NCI-H774 (cell line): ENCODE data around the gene PARM1.

Source experiments
- DNase-seq: peaks from one replicate; lab custom pipeline; 2025; lab: John Stamatoyannopoulos, UW

Gene PARM1

DNA sequence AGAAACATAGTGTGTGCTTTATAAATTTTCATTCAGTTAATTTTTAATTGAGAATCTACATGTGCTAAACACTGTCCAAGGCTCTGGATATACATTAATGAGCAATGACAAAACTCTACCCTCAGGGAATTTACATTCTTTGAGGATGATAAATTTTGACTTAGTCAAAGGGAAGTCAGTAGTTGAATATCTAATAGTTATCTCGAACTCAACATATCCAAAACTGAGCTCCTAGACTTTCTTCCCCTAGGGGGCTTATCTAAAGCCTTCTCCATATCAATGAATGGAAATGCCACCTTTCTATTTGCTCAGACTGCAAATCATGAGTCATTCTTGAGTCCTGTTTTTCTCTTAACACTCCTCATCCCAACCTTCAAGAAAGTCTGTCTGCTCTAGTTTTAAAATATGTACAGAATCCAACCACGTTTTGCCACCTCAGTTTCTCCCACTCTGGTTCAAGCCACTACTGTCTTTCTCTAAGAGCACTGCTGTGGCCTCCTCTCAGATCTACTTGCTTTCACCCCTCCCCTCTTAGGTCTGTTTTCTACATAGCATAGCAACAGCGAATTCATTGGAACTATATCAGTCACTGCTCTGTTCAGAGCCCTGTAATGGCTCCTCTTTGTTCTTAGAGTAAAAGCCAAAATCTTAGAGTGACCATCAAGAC, 9.5 kb downstream of the PARM1 start:
- no peak for DNase-seq

DNA sequence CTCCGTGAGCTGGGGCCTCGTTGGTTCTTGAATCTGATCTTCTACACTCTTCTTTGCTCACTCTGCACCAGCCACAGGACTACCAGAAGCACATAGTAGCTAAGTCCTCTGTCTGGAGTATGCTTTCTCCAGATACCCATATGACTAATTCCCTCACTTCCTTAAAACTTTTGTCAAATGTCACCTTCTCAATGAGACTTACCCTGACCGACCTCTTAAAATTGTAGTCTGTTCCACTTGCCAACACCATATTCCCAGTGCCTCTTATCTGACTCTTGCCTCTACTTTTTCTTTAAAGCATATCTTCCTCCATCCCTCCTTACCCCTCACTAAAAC, 10.0 kb downstream of the PARM1 start:
- DNase-seq = no peak

- peak; percentile 16 for DNase-seq
Measured at GRCh38 chr4:74944354-74944793, 11.5 kb downstream of the PARM1 start.

DNA sequence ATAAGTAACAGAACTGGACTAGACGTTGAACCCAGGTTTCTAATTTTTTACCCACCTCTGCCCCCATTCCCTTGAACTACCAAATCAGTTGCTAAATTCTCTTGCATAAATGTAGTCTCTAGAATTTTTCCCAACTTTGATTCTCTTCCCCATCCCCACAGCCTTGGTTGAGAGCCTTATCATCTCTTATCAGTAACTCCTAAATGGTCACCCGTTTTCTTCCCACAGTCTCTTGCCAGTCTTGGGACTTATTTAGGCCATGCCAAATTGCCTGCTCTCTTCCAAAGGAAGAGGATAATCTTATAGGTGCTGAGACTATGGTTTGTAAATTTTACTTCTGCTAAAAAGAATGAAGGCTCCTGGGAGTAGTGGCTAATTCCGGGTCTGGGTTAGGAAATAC, 13.3 kb downstream of the PARM1 start:
- DNase-seq = no peak

GRCh38 chr4:74947798-74948197, 14.9 kb downstream of the PARM1 start:
- DNase-seq = no peak

DNA sequence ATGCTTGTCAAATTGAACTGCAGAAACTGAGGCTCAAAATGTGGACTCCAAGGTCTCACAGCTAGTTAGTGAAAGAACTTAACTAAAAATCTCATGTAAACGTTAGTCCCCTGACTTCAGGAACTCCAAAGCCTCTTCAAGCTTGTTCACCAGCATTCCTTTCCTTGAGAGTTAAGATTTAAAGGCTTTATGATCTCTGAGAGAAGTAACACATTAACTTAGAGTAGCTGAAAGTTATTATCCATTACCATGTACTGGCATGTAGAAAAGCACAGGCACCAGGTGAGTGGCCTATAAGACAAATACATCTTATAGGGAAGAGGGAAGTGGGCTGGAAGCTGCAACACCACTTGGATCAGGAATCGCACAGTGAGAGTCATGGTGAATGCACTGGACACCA, 15.3 kb downstream of the PARM1 start:
- no peak for DNase-seq

DNA sequence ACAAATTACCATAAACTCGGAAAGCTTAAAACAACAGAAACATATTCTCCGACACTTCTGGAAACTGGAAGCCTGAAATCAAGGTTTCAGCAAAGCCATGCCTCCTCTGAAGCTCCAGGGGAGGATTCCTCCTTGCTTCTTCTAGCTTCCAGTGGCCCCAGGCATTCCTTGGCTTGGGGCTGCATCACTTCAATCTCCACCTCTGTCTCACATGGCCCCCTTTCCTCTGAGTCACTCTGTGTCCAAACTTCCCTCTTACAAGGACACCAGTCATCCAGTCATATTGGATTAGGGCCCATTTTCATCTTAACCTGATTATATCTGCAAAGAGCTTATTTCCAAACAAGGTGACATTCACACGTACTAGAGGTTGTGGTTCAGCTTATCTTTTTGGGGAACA, 17.3 kb downstream of the PARM1 start:
- DNase-seq = no peak

GRCh38 chr4:74950882-74951281, 18.0 kb downstream of the PARM1 start:
- no peak for DNase-seq

DNA sequence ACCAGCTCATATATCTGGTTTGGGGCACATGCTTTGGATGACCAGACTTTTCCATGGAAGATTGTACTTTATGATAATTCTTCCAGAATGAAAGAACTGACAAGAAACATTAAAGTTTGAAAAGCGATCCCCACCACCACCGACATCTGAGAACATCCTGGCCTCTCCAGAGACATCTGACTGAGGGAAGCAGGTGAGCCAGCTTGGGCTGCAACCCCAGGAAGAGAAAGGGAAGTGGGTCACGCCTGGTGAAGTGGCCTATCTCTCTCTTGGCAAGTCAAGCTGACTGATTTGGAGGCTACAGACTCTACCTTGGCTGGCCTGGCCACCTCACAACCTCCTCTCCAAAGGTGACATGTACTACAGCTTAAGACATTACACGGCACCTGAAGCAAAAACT, 20.7 kb downstream of the PARM1 start:
- no peak for DNase-seq

DNA sequence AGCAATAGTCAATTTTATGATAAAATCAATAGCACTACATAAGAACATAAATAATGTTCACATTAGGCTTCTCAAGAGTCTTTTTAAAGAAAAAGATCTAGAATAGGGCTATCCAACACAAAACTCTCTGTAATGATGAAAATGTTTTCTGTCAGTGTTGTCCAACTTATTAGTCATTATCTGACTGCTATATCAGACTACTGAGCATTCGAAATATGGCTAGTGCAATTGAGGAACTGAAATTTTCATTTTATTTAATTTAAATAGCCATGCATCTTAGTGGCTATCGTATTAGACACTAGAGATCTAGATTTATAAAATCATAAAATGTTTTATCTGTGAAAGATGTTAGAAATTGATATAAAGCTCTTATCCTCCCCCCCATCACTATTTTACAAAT, 26.0 kb downstream of the PARM1 start:
- no peak for DNase-seq

GRCh38 chr4:74961230-74961629, 28.3 kb downstream of the PARM1 start:
- no peak for DNase-seq

DNA sequence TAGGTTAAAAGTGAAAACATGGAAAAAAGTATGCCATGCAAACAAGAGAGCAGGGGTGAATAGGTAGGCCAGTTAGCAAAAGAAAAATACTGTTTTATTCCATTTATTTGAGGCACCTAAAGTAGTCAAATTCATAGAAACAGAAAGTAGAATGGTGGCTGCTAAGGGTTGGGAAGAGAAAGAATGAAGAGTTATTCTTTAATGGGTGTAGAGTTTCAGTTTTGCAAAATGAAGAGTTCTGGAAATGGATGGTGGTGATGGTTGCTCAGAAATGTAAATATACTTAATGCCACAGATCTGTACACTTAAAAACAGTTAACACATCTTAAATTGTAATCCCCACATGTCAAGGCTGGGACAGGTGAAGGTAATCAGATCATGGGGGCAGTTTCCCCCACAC, 29.7 kb downstream of the PARM1 start:
- no peak for DNase-seq

- DNase-seq = no peak
Measured at GRCh38 chr4:74964311-74964710, 31.4 kb downstream of the PARM1 start.

DNA sequence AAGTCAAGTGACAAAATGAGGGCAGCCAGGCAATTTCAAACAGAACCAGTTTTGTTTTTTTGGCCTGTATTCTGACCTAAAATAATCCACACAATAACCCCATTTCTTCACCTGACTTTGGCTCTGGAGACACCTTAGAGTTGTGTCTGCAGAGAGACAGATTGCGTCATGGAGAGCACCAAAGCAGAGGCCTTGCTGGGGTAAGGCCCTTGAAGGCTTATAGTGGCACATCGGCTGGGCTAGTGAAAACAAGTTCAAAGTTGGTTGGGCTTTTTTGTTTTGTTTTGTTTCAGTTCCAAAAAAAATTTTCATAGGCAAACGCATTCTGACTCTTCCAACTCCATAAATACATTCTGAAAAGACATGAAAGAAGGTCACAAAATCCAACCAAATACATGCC, 34.4 kb downstream of the PARM1 start:
- DNase-seq = no peak

- no peak for DNase-seq
Measured at GRCh38 chr4:74968456-74969164, 35.7 kb downstream of the PARM1 start.

DNA sequence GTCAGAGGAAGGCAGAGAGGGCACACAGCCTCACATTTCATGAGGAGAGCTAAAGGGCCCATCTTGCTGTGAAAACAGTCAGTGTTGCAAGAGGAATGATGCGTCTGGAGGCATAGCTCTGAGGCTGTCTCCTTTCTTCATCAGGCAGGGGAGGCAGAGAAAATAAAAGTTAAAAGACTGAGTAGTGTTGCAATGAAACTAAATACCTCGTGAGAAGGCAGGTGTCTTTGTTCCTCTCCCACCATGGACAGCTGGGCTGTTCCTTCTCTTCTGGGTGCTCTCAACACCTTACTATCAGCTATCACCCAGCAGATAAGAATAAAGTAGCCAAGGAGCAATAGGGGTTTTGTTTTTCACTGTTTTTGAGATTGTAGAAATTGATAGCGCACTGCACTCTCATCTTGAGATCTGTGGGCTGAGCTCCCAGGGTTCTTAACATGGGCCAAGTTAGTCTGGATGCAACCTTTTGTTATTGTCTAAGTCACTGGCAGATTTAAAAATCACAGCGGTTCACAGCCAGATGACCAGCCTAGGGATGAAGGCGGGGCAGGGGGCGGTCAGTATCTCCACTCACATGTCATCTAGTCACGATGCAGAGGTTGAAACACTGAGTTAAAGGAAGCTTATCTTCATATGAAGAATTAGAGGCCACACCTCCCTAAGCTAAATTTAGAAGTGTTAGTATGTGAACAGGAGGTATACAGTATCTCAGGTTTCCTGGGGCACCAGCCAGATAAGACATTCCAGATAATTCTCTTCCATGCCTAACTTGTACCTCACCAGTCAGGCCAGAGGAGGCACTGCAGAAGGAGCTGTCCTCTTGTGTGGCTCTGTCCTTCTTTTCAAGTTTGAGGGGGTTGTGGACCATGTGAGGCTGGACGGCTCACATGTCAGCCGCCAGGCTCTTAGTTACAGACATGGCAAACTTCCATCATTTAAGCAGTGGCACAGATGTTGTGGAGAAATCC, 36.9 kb downstream of the PARM1 start:
- no peak for DNase-seq

DNA sequence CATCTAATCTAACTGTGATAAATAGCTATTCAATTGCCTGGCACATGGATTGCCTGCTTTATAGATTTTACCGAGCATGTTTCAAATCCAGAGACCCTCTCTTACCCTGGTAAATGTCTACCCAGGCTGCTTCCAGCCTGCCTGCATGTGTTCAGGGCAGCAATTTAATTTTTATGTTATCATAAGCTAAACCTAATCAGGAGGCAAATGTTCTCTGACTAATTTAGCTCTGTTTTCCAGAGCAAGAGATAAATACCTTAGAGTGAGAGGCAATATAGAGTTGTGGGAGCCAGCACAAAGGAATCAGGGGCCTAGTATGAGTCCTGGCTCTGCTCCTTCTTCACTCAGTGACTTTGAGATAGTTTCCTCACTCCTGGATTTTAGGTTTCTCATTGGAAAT, 37.7 kb downstream of the PARM1 start:
- DNase-seq = no peak

GRCh38 chr4:74971862-74972261, 38.9 kb downstream of the PARM1 start:
- DNase-seq = no peak

DNA sequence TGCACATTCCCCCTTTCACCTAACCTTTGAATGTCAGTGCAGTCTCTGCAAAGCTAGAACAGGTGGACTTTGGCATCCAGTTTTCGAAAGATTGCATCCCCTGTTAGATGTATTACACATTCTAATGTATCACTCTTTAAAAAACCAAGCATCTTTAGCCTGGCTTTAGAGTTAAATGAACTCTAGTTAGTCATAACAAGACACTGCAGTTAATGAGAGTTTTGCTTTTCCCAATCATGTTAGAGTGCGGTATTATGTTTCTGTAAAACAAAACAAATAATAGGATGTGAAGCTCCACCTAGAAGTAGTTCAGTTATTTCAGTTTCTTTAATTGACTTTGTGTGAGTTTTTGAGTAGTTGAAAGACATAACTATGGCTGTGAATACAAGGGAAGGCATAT, 42.2 kb downstream of the PARM1 start:
- DNase-seq = no peak

- no peak for DNase-seq
Measured at GRCh38 chr4:74975848-74976824, 43.2 kb downstream of the PARM1 start.

- DNase-seq = no peak
Measured at GRCh38 chr4:74982546-74983252, 49.8 kb downstream of the PARM1 start.
